Smooth muscle cell (in vitro differentiated cells): Measurements from ENCODE around the gene NDST1. TPM values are rescaled to one million over a fixed set of nuclear protein-coding genes. Genes with fewer than 3 reads are reported as not detected.
A peak's percentile ranks its signal among the peaks of the same experiment; 100 is the strongest.

Source experiments
- DNase-seq: peaks from one replicate; lab custom pipeline; 2025; ENCODE audit not compliant: unreplicated experiment; lab: John Stamatoyannopoulos, UW
- H2AFZ ChIP-seq: fragments of 200-600 bp; sonication (generic); 2 replicates; pipeline ENCODE4 v1.6.0; 2016; ENCODE audit warnings: antibody characterized with exemption, low read depth, mild to moderate bottlenecking
- H3F3A ChIP-seq: fragments of 200-600 bp; sonication (generic); 2 replicates; pipeline ENCODE4 v1.6.0; 2017; ENCODE audit warnings: antibody characterized with exemption, low read depth
- H3K27ac ChIP-seq: fragments of 200-600 bp; sonication (generic); 2 replicates; pipeline ENCODE4 v1.5.1; 2016; ENCODE audit warnings: low read depth, mild to moderate bottlenecking
- H3K27me3 ChIP-seq: fragments of 200-600 bp; sonication (generic); 2 replicates; pipeline ENCODE4 v1.6.1; 2016; ENCODE audit warnings: low read depth, mild to moderate bottlenecking
- H3K36me3 ChIP-seq: fragments of 200-600 bp; sonication (generic); 2 replicates; pipeline ENCODE4 v1.5.1; 2016; ENCODE audit warnings: low read depth
- H3K4me1 ChIP-seq: fragments of 200-600 bp; sonication (generic); 2 replicates; pipeline ENCODE4 v1.5.1; 2016; ENCODE audit warnings: low read depth
- H3K4me2 ChIP-seq: fragments of 200-600 bp; sonication (generic); 2 replicates; pipeline ENCODE4 v1.6.0; 2016; ENCODE audit warnings: mild to moderate bottlenecking
- H3K4me3 ChIP-seq: fragments of 200-600 bp; sonication (generic); 2 replicates; pipeline ENCODE4 v1.5.1; 2016; ENCODE audit warnings: mild to moderate bottlenecking
- H3K79me2 ChIP-seq: fragments of 200-600 bp; sonication (generic); 2 replicates; pipeline ENCODE4 v1.6.0; 2016; ENCODE audit warnings: low read depth, mild to moderate bottlenecking
- H3K9ac ChIP-seq: fragments of 200-600 bp; sonication (generic); 2 replicates; pipeline ENCODE4 v1.6.0; 2016; ENCODE audit warnings: low read depth
- H3K9me3 ChIP-seq: fragments of 200-600 bp; sonication (generic); replicated peaks from 2 replicates; pipeline ENCODE4 v1.5.1; 2016; ENCODE audit warnings: low read depth
- H4K20me1 ChIP-seq: fragments of 200-600 bp; sonication (generic); 2 replicates; pipeline ENCODE4 v1.6.0; 2016; ENCODE audit warnings: low read depth
- CTCF ChIP-seq: fragments of 200-600 bp; sonication (generic); IDR thresholded peaks from 2 replicates; pipeline ENCODE4 v1.5.1; 2017; ENCODE audit warnings: borderline replicate concordance, mild to moderate bottlenecking, antibody characterized with exemption; ENCODE audit not compliant: insufficient read depth, poor library complexity, severe bottlenecking
- WGBS: methylation state at CpG from one replicate; pipeline ENCODE4 v1.1.7; 2016; ENCODE audit warnings: low lambda C conversion rate; 5-methylcytosine and 5-hydroxymethylcytosine counted together
- polyA plus RNA-seq: library from polyadenylated mRNA; unstranded; fragments of >200 nt; fragmentation: Nextera tagmentation; extraction: Ambion mirVana; gene quantifications from 2 replicates; pipeline ENCODE4 v1.2.1, GENCODE V29; 2016
- total RNA-seq: library from RNA; depleted of rRNA; stranded (reverse); fragments of >200 nt; gene quantifications from 2 replicates; pipeline ENCODE4 v1.2.3, GENCODE V29; 2014

NDST1 gene
- total and polyA plus RNA-seq, 2 experiments from 2014 or later: 32.4 to 53.0 TPM

GRCh38 chr5:150485693-150486401, 22.1 kb upstream of the NDST1 start:
- Histone ChIP-seq H3K4me2 (peak overlapping the region; percentile 94), H3K27ac (peak overlapping the region; percentile 96), H3K4me1 (peaks cover 44% of the 10 kb centered on the region), H3K9ac (peak overlapping the region; percentile 98), H4K20me1 (peaks cover 31% of the 10 kb centered on the region), H3K36me3 (no peaks in the 10 kb centered on the region), H3K79me2 (peaks cover 44% of the 10 kb centered on the region), H3K9me3 (no peaks in the 10 kb centered on the region), H3K4me3 (peak overlapping the region; percentile 91), H2AFZ (peak overlapping the region; percentile 68), H3K27me3 (no peaks in the 10 kb centered on the region), H3F3A (peaks cover 43% of the 10 kb centered on the region)
- TF ChIP-seq CTCF: no peak
- DNase-seq: no peak
- WGBS: 0% methylated on average over 8 of the region's 90 CpGs

- Histone ChIP-seq H3F3A (peaks cover 44% of the 10 kb centered on the region), H3K4me1 (peaks cover 47% of the 10 kb centered on the region), H3K27me3 (no peaks in the 10 kb centered on the region), H3K4me3 (peak overlapping the region; percentile 91), H4K20me1 (peaks cover 38% of the 10 kb centered on the region), H2AFZ (no peak overlapping the region), H3K4me2 (peak overlapping the region; percentile 94), H3K79me2 (peaks cover 51% of the 10 kb centered on the region), H3K9ac (peak overlapping the region; percentile 98), H3K9me3 (no peaks in the 10 kb centered on the region), H3K27ac (peak overlapping the region; percentile 96), H3K36me3 (no peaks in the 10 kb centered on the region)
- DNase-seq: no peak
- 2% methylated on average over 20 of the region's 60 CpGs for WGBS
- no peak for TF ChIP-seq CTCF
Observed at GRCh38 chr5:150486402-150487198, 21.3 kb upstream of the NDST1 start.

- peaks cover 52% of the 10 kb centered on the region for H3F3A ChIP-seq
- peak overlapping the region; percentile 98 for H3K9ac ChIP-seq
- peaks cover 47% of the 10 kb centered on the region for H4K20me1 ChIP-seq
- peak overlapping the region; percentile 96 for H3K27ac ChIP-seq
- no peak for TF ChIP-seq CTCF
- DNase-seq: no peak
- no peaks in the 10 kb centered on the region for H3K27me3 ChIP-seq
- H3K79me2 ChIP-seq: peaks cover 60% of the 10 kb centered on the region
- H3K36me3 ChIP-seq: no peaks in the 10 kb centered on the region
- H3K4me1 ChIP-seq: peaks cover 55% of the 10 kb centered on the region
- WGBS: 64% methylated on average over 10 of the region's 10 CpGs
- peak overlapping the region; percentile 91 for H3K4me3 ChIP-seq
- H3K4me2 ChIP-seq: peak overlapping the region; percentile 94
- H2AFZ ChIP-seq: no peak overlapping the region
- H3K9me3 ChIP-seq: no peaks in the 10 kb centered on the region
Observed at GRCh38 chr5:150487199-150488061, 20.5 kb upstream of the NDST1 start.
